Right cardiac atrium (tissue), 5 donors: ENCODE results near the gene COX18. TPM values are rescaled to one million over a fixed set of nuclear protein-coding genes. Genes with fewer than 3 reads are reported as not detected.

Experiments used
- ATAC-seq, 2 donors: fragments of 200-7000 bp; cut with Tn5 transposase; one replicate each; pipeline versions ENCODE4 v1.8.0 to v1.9.1; 2020; ENCODE audit warnings: moderate library complexity in 2 of 2, mild to moderate bottlenecking in 1 of 2
- DNase-seq, 3 donors: peaks; one replicate each; pipeline ENCODE4 v3.0.0-alpha.2; 2020
- H3K27ac ChIP-seq: one replicate; pipeline ENCODE4 v1.5.1; 2013; ENCODE audit warnings: mild to moderate bottlenecking, low read length, control low read depth, moderate library complexity
- H3K27me3 ChIP-seq: one replicate; pipeline ENCODE4 v1.6.1; 2013; ENCODE audit not compliant: control insufficient read depth, insufficient read depth
- H3K4me1 ChIP-seq: one replicate; pipeline ENCODE4 v1.6.1; 2013; ENCODE audit warnings: low read length; ENCODE audit not compliant: control insufficient read depth, insufficient read depth
- H3K4me3 ChIP-seq: one replicate; pipeline ENCODE4 v1.5.1; 2013; ENCODE audit warnings: low read length, control low read depth
- H3K9me3 ChIP-seq: one replicate; pipeline ENCODE4 v1.6.1; 2013; ENCODE audit warnings: low read length; ENCODE audit not compliant: control insufficient read depth
- WGBS: extraction: QIAGEN DNeasy Blood & Tissue Kit; methylation state at CpG from one replicate; pipeline ENCODE4 v1.1.7; 2013; 5-methylcytosine and 5-hydroxymethylcytosine counted together
- intact Hi-C, 4 donors: fragments of 100-400 bp; cut with DNase I; formaldehyde crosslinking; loops; one replicate each; pipeline versions ENCODE4 v1.11.0 to v1.14.0; 2022 to 2023
- long read RNA-seq, 4 donors: library from polyadenylated mRNA; unstranded; transcript quantifications; one replicate each; pipeline ENCODE4 v2.0.0, GENCODE V29; 2020 to 2021
- polyA plus RNA-seq: library from polyadenylated mRNA; stranded (reverse); fragments of 200-250 nt; gene quantifications from one replicate; pipeline ENCODE4 v1.2.3, GENCODE V29; 2013
- total RNA-seq, 4 donors: library from RNA; stranded (reverse); fragmentation: NEBNext Ultra II Directional; extraction: Animal tissue kit (Norgen Biotek cat#: 25700); gene quantifications; one replicate each; pipeline ENCODE4 v1.2.1, GENCODE V29; 2021
- donor health status: healthy with polysubstance abuse.
- donor health status: DM: no; HTN: yes; CAD: no.
- donor health status: DM: no; HTN: no; CAD: no.
- donor health status: DM: no; HTN: yes; CAD: no; lungs with severe emphysema.
- donor health status: DM: yes; HTN: yes; CAD: no.

COX18 gene
- total RNA-seq = 10 to 100 TPM; 14.6 to 16.0 (median 15.7) TPM
- polyA plus RNA-seq = 17.7 TPM
- long read RNA-seq, donor 1, full-length matches to known transcripts = 5 of 8 reads
- long read RNA-seq, donor 1, partial matches to known transcripts = 0 of 8 reads
- long read RNA-seq, donor 1, other reads (novel, unspliced or antisense) = 3 of 8 reads
- long read RNA-seq, donor 2, full-length matches to known transcripts = 1 of 4 reads
- long read RNA-seq, donor 2, partial matches to known transcripts = 0 of 4 reads
- long read RNA-seq, donor 2, other reads (novel, unspliced or antisense) = 3 of 4 reads
- long read RNA-seq, donor 3, full-length matches to known transcripts = 10 of 12 reads
- long read RNA-seq, donor 3, partial matches to known transcripts = 0 of 12 reads
- long read RNA-seq, donor 3, other reads (novel, unspliced or antisense) = 2 of 12 reads
- long read RNA-seq, donor 4 = 0 reads

DNA sequence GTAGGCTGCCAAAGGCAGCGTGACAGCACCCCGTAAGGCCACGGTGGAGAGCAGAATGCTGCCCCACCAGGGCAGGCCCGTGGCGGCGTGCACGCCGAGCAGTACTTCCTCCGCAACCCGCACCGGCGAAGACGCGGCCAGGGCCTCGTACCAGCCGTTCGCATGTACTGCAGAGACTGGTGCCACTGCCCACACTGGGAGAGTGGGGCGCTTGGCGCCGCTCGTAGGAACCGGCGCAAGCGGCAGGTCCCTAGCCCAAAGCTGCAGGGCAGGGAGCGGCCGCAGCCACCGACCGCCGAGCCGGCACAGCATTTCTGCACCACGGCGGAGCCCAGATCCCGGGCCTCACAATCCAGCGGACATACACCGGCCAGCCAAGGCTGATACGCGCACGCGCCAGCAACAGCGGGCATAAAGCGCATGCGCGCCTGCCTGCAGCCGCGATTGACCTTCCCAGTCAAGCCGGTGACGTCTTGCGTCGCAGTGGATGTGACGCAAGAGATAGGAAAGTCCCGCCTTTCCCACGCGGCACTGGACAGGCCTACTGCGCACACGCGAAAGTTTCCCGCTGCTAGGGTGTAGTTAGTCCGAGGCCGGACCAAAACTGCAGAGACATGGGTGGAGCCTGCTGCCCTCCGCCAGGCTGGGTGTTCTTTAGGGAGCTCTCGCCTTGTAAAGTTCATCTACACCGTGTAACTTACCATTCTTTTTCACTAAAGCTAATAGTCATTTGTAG lies at the start of gene COX18:
Gene COX18 (minus strand): TSS at position 379 of the 736 bp plus-strand sequence. CDS start 67 bp downstream, at position 312.
- DNase-seq (peak; percentile 98 to 99 (median 99)), ATAC-seq (peak; percentile 98)
- peak within 1 kb of the TSS; percentile 98 for H3K27ac ChIP-seq
- H3K4me1 ChIP-seq = no peaks in the 10 kb centered on the region
- no peaks in the 10 kb centered on the region for H3K27me3 ChIP-seq
- peak within 1 kb of the TSS; percentile 83 for H3K4me3 ChIP-seq
- under 1% methylated on average over 62 of the region's 62 CpGs for WGBS
- intact Hi-C loops = loop anchor here in 3 of 4 donors (5.0 kb wide), 2 partner anchors 188 to 193 kb away; partner anchors contain the start of gene ANKRD17 (in 2 of the 3)
- H3K9me3 ChIP-seq = no peaks in the 10 kb centered on the region

DNA sequence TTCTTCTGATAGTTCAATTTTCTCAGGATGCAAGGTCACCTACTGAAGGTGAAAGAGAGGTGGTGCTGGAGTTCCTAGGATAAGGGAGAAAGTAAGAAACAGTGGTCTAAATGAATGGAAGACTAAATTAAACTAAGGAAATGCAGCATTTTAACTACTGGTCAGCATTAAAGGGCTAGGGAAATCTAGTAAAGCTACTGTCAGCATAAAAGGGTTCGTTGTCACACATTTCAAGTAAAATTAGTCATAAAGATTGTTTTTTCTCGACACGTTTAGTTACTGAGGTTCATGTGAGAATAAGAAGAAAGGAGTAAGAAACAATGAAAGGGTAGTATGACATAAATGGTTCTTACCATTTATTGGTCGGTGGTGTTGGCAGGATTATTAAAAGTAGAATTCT lies 40.0 kb upstream of the COX18 start:
- intact Hi-C loops = loop anchor here in 1 of 4 donors (10.0 kb wide), 1 partner anchor 45 kb away; no protein-coding TSS in a partner anchor
- ATAC-seq = no peak
- Histone ChIP-seq H3K9me3 (no peaks in the 10 kb centered on the region), H3K4me1 (no peaks in the 10 kb centered on the region), H3K27me3 (no peaks in the 10 kb centered on the region), H3K4me3 (no peak overlapping the region), H3K27ac (no peak overlapping the region)
- 97% methylated on average over 4 of the region's 4 CpGs for WGBS
- no peak for DNase-seq

- intact Hi-C loops = loop anchor here in 1 of 4 donors (10.0 kb wide), 1 partner anchor 50 kb away; no protein-coding TSS in a partner anchor
- no peaks in the 10 kb centered on the region for H3K4me1 ChIP-seq
- DNase-seq = no peak
- H3K27ac ChIP-seq = no peak overlapping the region
- H3K4me3 ChIP-seq = no peak overlapping the region
- no peak for ATAC-seq
- no peaks in the 10 kb centered on the region for H3K9me3 ChIP-seq
- no peaks in the 10 kb centered on the region for H3K27me3 ChIP-seq
- 92% methylated on average over 5 of the region's 5 CpGs for WGBS
These were observed 35.2 kb upstream of the COX18 start for GRCh38 chr4:73104695-73105094.

- no peak overlapping the region for H3K4me3 ChIP-seq
- WGBS = 71% methylated on average over 8 of the region's 8 CpGs
- H3K9me3 ChIP-seq = no peaks in the 10 kb centered on the region
- H3K4me1 ChIP-seq = no peaks in the 10 kb centered on the region
- no peak overlapping the region for H3K27ac ChIP-seq
- no peaks in the 10 kb centered on the region for H3K27me3 ChIP-seq
- intact Hi-C loops = loop anchor here in 1 of 4 donors (10.0 kb wide), 1 partner anchor 51 kb away; no protein-coding TSS in a partner anchor
- no peak for ATAC-seq
- no peak for DNase-seq
These were observed 34.4 kb upstream of the COX18 start for GRCh38 chr4:73103799-73104503.

GRCh38 chr4:73099143-73099542 lies 29.6 kb upstream of the COX18 start:
- H3K27ac ChIP-seq = no peak overlapping the region

DNA sequence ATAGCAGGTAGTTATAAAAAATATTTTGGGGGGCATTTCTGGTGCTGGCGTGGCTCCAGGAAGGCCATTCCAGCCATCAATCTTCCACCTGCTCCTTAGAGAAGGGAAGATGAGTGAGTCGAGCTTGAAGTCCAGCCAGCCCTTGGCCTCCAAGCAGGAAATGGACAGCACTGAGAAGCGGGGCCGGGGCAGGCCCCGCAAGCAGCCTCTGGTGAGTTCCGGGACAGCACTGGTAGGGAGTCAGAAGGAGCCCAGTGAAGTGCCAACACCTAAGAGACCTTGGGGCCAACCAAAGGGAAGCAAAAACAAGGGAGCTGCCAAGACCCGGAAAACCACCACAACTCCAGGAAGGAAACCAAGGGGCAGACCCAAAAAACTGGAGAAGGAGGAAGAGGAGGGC lies 29.2 kb upstream of the COX18 start:
- H3K4me3 ChIP-seq = no peak overlapping the region
- WGBS = 80% methylated on average over 7 of the region's 7 CpGs
- no peaks in the 10 kb centered on the region for H3K27me3 ChIP-seq
- DNase-seq (no peak), ATAC-seq (peak in 1 of 2 donors; percentile 31)
- intact Hi-C loops = no loop called here
- H3K4me1 ChIP-seq = no peaks in the 10 kb centered on the region
- no peaks in the 10 kb centered on the region for H3K9me3 ChIP-seq
- no peak overlapping the region for H3K27ac ChIP-seq

More at GRCh38 chr4:73099143-73099542, 29.6 kb upstream of the COX18 start:
- Histone ChIP-seq H3K9me3 (no peaks in the 10 kb centered on the region), H3K4me1 (no peaks in the 10 kb centered on the region), H3K4me3 (no peak overlapping the region), H3K27me3 (no peaks in the 10 kb centered on the region)
- ATAC-seq (peak; percentile 11 to 39), DNase-seq (peak in 1 of 3 donors; percentile 41)
- 89% methylated on average over 7 of the region's 7 CpGs for WGBS
- intact Hi-C loops = no loop called here

- no peaks in the 10 kb centered on the region for H3K9me3 ChIP-seq
- no peaks in the 10 kb centered on the region for H3K27me3 ChIP-seq
- no peak overlapping the region for H3K27ac ChIP-seq
- H3K4me1 ChIP-seq = no peaks in the 10 kb centered on the region
- DNase-seq (no peak), ATAC-seq (no peak)
- no peak overlapping the region for H3K4me3 ChIP-seq
- WGBS = 55% methylated on average over 4 of the region's 4 CpGs
- intact Hi-C loops = no loop called here
These were observed 28.5 kb upstream of the COX18 start for GRCh38 chr4:73098016-73098415.

DNA sequence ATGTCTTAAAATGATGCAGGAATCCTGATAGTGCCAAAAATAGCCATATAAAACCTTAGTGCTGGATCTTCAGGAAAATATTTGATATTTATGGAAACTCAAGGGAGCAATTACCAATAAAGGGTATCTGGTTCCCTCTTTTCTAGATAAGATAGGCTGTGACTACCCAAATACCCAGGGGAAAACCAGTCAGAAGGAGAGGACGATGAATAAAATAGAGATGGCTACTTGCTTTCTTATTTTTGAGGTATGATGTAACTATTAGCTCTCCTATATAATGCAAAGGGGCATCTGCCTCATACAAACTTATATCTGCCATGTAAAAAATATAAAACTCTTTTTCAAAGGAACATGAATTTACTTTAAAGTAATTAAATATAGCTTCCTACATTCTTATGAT lies 23.4 kb upstream of the COX18 start:
- WGBS = 48% methylated on average over 1 of the region's 1 CpG
- no peaks in the 10 kb centered on the region for H3K9me3 ChIP-seq
- H3K27me3 ChIP-seq = no peaks in the 10 kb centered on the region
- ATAC-seq (no peak), DNase-seq (no peak)
- H3K27ac ChIP-seq = no peak overlapping the region
- intact Hi-C loops = no loop called here
- no peak overlapping the region for H3K4me3 ChIP-seq
- no peaks in the 10 kb centered on the region for H3K4me1 ChIP-seq

GRCh38 chr4:73090738-73091137 lies 21.2 kb upstream of the COX18 start:
- intact Hi-C loops = no loop called here
- peaks cover 2% of the 10 kb centered on the region for H3K4me1 ChIP-seq
- H3K4me3 ChIP-seq = no peak overlapping the region
- no peak for ATAC-seq
- DNase-seq = no peak
- WGBS = 98% methylated on average over 1 of the region's 1 CpG
- no peak overlapping the region for H3K27ac ChIP-seq
- no peaks in the 10 kb centered on the region for H3K9me3 ChIP-seq
- H3K27me3 ChIP-seq = no peaks in the 10 kb centered on the region

DNA sequence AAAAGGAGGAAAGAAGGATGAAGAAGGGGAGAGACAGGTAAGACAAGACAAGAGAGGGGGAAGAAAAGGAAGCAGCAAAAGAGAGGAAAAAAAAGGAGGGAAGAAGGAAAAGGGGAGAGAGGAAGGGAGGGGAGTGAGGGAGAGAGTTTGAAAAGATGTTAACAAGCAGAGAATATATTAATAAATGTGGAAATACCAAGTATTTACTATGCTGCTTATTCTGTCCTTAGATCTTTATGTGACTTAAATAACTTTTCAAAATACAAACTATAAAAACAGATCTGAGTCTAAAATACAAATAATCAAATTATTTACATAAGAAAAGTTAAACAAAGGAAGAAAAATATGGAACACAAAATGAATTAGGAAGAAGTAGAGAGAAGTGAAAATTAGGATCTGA lies 18.4 kb upstream of the COX18 start:
- no peak for ATAC-seq
- intact Hi-C loops = no loop called here
- DNase-seq = no peak

More for the DNA sequence above, 18.4 kb upstream of the COX18 start:
- Histone ChIP-seq H3K27ac (no peak overlapping the region), H3K9me3 (no peaks in the 10 kb centered on the region), H3K27me3 (no peaks in the 10 kb centered on the region), H3K4me1 (peaks cover 2% of the 10 kb centered on the region), H3K4me3 (no peak overlapping the region)
